Loucy (cell line): Measurements from ENCODE around the gene LCE1F.

ENCODE experiments used
- EZH2phosphoT487 ChIP-seq: fragments of 200-600 bp; IDR thresholded peaks from 2 replicates; pipeline ENCODE4 v1.6.1; 2018; ENCODE audit warnings: antibody characterized with exemption, mild to moderate bottlenecking, moderate library complexity, borderline replicate concordance
- TF ChIP-seq, protein P1 (sequence below): fragments of 200-600 bp; sonication (generic); conservative IDR thresholded peaks from 2 replicates; pipeline ENCODE4 v1.5.1; 2014; ENCODE audit warnings: mild to moderate bottlenecking, antibody characterized with exemption, low read length

DNA sequence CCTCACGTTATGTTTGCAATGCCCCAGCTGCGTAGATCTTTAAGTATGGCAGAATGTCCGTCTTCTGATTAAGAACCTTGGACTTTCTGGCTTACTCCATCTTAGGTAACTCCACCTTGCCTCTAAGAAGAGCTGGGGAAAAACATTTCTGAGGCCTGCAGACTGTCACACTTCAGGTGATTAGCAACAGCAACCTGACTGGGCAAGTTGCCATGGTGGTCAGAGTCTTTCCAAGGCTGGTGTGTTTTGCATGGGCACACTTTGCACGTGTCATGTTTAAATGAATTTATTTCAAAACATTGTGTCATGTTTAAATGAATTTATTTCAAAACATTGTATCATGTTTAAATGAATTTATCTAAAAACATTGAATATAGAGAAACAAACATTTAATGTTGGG, 16.3 kb upstream of the LCE1F start:
- TF ChIP-seq, protein P1, sequence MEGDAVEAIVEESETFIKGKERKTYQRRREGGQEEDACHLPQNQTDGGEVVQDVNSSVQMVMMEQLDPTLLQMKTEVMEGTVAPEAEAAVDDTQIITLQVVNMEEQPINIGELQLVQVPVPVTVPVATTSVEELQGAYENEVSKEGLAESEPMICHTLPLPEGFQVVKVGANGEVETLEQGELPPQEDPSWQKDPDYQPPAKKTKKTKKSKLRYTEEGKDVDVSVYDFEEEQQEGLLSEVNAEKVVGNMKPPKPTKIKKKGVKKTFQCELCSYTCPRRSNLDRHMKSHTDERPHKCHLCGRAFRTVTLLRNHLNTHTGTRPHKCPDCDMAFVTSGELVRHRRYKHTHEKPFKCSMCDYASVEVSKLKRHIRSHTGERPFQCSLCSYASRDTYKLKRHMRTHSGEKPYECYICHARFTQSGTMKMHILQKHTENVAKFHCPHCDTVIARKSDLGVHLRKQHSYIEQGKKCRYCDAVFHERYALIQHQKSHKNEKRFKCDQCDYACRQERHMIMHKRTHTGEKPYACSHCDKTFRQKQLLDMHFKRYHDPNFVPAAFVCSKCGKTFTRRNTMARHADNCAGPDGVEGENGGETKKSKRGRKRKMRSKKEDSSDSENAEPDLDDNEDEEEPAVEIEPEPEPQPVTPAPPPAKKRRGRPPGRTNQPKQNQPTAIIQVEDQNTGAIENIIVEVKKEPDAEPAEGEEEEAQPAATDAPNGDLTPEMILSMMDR = no peak
- TF ChIP-seq EZH2phosphoT487 = no peak
